G401 (cell line): ENCODE measurements around the gene RALGAPB. TPM values are rescaled to one million over a fixed set of nuclear protein-coding genes. Genes with fewer than 3 reads are reported as not detected.
A peak's percentile ranks its signal among the peaks of the same experiment; 100 is the strongest.
"Not testable (repeated sequence)": the region's sequence is repeated elsewhere in the genome, so short reads cannot be mapped to it uniquely, and the experiment has no call there.

Experiments
- DNase-seq: peaks from one replicate; pipeline ENCODE4 v3.0.0-alpha.2; 2015; ENCODE audit warnings: low spot score
- in situ Hi-C: cut with HindIII; loops from 2 replicates; pipeline ENCODE4 v1.10.0; 2016; ENCODE audit warnings: low sequenced_read_pairs, mixed read lengths
- total RNA-seq: library from RNA; depleted of rRNA; stranded (reverse); fragments of >200 nt; shearing (Covaris generic); gene quantifications from 2 replicates; pipeline ENCODE4 v1.2.3, GENCODE V29; 2014

RALGAPB gene
- total RNA-seq, 1 experiment from 2014 or later, result 8.7 TPM

DNA sequence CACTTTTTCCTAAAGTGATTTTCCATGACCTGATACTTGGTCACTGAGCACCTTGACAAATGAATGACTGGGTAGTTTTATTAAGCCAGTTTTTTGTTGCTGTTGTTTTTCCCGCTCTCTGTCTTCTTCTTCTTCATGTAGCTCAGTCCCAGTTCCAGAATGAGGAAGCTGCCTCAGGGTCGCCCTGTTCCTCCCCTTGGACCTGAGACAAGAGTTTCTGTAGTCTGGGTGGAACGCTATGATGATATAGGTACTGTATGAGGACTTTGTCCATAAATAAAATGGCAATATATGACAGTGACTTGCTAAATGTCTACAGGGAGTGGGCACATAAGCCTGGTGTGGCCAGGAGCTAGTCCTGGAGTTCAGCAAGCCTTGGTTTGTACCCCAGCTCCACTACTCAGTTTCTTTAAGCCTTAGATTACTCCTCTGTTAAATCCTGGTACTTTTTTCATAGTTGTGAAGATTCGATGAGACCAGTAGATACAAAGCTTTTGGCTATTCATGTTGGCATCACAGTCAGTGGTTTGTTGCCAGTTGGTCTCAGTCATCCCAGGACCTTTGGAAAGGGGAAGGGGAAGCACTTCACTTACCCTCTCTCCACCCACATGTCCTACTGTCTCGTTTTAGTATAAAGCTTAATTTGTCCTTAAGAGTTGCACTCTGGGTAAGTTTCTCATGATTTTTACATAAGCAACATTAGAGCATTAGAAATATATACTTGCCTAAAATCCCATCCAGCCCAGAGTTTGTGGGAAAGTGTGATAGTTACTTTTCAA is 97.3 kb downstream of the RALGAPB start:
- in situ Hi-C loops, result no loop called here
- DNase-seq, result no peak

DNA sequence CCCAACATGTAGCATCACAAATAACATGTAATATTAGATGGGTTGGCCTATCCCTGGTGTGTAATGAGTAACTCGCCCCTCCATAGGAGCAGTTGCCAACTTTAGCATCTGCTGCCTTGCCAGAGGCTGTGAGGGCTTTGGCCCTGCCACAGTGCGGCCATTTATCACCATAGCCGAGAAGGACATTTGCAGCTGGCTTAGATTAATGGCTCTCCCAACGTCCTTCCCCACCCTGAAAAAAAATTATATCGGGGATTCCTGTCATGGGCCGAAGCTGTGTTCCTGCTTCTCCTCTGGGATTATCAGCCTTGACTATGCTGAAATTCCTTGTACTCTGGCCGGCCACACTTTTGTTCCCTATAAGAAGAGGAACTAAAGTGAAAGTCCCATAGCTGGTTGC is 100.8 kb downstream of the RALGAPB start:
- in situ Hi-C loops, result no loop called here
- DNase-seq, result no peak

DNA sequence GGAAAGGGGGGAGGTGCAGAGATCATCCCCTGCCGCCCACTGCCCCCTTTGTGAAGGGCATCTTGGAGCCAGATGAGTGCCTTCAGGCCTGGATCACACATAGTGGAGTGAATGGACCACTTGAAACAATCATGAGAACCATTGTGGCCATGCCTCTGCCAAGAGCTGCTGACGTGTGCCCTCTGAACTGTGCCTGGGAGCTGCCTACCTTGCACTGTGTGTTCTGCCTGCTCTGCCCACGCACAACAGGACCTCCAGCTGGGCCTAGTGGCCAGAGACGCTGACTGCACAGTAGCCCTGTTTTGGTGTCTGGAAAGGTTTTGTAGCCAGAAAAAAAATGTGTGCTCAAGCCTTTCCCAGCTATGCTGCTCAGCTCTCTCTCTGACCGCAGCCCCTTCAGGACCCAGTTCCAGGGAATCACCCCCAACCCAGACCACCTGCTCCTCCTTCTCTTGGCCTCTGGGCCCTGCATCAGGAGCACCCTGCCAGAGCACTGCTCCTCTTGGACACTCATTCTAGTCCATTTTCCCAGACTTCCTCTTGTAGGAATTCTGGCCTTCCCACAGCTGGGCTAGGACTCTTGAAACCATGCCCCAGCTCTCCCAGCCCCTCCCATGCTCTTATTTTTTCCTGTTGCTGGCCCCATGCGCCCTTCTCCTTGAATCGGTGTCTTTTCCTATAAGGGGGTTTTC is 106.7 kb downstream of the RALGAPB start:
- in situ Hi-C loops, result no loop called here
- no peak for DNase-seq

DNA sequence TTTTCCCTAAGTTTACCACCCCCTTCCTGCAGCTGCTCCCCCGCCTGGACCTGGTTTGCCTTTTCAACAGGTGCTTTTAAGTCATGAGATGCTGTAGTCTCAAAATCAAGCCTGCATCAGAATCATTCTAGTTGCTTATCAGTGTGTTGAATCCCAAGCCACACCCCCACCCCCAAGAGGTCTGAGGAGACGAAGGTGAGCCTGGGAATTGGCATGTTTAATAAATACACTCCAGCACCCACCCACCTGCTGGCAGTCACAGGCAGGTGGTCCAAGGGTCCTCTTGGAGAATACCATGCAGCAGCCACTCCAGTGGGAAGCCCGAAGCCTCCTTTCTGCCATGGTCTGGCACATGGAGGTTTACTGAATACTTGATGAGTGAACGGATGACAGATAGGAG is 107.3 kb downstream of the RALGAPB start:
- DNase-seq, result no peak

DNA sequence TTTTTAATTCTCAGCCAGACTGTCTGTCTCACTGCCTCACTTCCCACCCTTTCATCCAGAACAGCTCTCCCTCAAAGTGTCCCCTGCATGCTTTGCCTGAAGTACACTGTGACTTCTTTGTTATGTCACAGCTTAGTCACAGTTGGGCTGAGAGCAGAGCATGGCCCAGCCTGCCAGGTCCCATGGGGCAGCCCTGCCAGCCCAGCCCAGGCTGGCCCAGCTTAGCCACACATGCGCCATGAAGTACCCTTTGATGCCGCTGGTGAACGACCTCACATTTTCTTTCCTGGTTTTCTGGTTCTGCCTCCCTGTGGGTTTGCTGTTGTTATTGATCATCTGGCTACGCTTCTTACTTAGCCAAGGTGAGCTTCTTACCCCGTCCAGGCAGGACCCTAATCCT is 108.4 kb downstream of the RALGAPB start, which contains the start of gene ADIG:
ADIG (plus strand) TSS at position 185 of the 400 bp plus-strand sequence; CDS start at position 239, 54 bp downstream.
- in situ Hi-C loops, result no loop called here
- peak; percentile 30 for DNase-seq

More for the DNA sequence above, 107.3 kb downstream of the RALGAPB start:
- in situ Hi-C loops, result no loop called here

DNA sequence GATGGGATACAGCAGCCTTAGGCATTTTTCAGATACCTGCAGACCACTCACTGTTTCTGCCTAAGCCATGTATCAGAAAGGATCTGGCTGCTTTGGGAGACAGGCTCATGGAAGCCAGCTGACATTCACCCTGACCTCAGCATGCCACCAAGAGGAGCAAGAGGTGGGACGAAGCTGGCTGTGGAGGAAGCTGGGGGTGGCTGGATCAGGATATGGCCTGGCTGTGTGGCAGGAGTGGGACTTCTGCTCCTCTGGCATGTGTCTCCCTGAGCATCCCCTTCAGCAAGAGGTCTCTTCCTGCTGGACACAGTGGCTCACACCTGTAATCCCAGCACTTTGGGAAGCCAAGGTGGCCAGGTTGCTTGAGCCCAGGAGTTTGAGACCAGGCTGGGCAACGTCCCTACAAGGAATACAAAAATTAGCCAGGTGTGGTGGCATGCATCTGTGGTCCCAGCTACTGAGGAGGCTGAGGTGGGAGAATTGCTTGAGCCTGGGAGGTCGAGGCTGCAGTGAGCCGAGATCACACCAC is 109.3 kb downstream of the RALGAPB start:
- no peak for DNase-seq
- in situ Hi-C loops, result no loop called here

DNA sequence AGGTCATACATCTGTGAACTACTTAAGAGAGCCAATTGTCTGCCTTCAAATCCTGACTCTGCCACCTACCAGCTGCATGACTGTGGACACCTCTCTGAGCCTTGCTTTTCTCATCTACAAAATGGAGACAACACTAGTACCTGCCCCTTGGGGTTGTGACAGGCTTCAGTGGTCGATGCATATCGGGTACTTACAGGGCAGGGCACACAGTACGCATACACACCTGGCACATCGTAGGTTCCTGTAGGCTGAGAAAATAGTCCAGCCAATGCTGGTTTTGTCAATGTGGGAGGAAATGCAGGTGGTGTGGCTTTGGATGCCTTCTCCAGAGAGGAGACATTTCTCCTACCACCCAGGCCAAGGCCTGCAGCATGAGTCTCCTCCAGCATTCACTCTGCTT is 110.7 kb downstream of the RALGAPB start:
- no peak for DNase-seq
- in situ Hi-C loops, result no loop called here

DNA sequence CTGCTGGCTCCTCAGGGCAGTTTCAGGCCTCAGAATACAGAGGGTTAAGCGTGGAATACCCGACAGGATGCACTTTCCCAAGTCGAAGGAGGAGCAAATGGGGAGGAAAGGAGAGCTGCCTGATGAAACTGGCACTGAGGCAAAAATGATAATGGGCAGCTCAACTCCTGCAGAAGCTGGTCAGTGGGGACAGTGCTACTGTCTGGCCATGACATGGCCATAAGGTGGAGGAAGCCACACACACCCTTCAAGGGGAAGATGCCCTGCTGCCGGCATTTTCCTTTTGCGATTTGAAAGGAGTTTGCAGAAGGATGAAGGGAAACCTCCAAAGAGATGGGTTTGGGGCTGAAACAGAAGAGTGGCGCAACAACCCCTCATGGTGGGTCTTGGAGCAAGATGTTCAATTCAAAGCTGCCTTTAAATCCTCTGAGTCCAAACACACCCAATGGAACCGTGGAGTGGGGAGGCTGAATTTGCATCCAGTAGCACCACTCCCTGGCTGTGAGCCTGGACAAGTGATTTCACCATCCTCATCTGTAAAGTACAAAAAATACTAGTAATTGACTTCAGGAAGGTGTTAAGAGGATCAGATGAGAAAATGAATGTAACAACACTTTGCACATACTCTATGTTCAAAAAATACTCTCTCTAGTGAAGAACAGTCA is 111.6 kb downstream of the RALGAPB start:
- no peak for DNase-seq
- in situ Hi-C loops, result no loop called here

DNA sequence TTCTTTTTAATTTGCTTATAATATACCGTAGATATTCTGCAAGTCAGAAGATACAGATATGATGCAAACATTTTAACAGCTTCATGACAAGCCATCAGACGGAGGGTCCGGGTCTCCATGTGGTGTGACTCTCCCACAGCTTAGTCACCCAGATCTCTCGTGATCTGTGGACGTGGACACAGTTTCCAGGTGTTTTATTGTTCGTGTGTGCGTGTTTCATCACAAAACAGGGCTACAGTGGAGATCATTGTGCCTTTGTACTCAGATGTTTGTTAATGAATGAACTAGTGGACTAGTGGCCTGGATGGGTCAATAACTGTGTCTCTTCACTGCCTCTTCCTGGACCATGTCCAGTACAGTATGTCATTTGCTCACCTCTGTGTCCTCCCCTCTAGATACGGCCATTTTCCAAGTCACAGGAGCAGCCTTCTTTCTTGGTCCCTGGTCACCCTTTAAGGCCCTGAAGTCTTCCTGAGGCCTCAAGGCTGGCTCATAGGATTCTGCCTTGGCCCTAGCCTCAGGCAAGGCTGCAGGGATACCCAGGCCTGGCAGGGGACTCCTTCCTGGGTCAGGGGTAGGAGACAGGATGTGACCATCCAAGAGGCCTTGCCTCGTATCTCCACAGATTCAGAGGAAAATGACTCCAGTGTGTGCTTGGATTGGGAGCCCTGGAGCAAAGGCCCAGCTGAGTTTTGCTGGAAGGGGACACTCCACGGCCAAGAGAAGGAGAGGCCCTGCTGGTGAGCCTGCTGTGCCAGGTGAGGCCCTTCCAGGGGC is 112.9 kb downstream of the RALGAPB start:
- DNase-seq, result no peak
- in situ Hi-C loops, result no loop called here

DNA sequence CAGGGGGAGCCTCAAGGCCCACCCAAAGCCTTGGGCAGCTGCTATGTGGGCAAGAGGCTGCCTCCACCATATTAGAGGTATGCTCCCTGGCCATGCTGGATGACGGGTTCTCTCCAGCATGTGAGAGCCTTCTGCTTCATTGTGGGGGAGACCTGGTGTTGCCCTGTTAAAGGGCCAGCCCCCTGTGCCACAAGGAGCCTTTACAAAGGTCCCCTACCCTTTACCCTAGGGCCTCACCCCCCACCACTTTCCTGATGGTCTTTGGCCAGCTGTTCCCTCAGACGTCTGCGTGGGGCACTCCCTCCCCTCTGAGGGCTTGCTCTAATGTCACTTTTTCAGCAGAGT is 113.5 kb downstream of the RALGAPB start:
- DNase-seq, result no peak
- in situ Hi-C loops, result no loop called here

DNA sequence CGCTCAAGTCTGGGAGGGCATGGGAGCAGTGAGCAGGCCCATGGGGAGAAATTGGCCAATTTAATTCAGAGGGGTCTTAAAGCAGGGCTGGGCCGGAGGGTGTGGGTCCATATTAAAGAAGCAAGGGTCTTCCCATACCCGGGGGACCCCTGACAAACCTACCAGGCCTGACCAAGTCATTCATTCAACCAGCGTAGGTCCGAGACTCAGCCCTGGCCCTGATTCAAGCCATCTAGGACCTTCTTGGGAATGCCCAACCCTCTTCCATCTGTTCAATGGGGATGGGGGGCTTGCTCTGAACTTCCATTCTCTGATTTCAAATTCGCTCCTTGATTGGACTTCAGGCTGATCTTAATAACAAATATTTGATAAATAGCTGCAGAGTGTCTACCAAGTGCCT is 115.7 kb downstream of the RALGAPB start:
- in situ Hi-C loops, result no loop called here
- DNase-seq, result no peak

DNA sequence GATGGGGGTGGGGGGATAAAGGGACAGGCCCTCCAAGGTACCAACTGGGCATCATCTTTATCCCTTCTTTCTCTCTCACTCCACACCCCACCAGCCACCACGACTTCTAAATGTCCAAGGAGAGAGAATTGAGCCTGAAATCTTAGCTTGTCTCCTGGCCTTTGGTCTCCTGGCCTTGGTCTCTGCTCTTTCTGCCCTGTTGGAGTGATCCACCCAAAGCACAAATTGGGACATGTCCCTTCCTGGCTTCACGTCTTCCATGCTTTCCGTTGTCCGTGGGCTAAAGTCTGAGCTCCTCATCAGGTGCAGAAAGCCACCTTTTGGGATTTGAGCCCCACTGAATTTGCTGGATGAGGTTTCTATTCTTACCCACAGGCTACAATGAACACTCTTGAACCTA is 116.7 kb downstream of the RALGAPB start:
- in situ Hi-C loops, result no loop called here
- DNase-seq, result no peak

DNA sequence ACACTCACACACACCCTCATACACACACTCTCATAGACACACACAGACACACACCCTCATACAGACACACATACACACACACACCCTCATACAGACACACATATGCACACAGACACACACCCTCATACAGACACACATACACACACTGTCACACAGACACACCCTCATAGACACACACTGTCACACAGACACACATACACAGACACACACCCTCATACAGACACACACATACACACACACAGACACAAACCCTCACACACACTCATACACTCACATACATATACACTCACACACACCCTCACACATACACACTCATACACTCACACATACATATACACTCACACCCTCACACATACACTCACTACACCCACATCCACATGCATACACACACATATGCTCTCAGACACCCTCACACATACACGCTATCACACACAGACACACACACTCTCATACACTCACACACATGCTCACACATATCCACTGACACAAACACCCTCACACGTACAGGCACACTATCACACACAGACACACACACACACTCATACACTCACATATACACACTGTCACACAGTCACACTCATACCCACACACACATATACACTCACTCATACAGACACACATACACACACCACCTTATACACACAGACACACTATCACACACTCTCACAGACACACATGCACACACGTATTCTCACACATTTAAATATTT is 117.5 kb downstream of the RALGAPB start:
- DNase-seq, result no peak
- in situ Hi-C loops, result no loop called here

DNA sequence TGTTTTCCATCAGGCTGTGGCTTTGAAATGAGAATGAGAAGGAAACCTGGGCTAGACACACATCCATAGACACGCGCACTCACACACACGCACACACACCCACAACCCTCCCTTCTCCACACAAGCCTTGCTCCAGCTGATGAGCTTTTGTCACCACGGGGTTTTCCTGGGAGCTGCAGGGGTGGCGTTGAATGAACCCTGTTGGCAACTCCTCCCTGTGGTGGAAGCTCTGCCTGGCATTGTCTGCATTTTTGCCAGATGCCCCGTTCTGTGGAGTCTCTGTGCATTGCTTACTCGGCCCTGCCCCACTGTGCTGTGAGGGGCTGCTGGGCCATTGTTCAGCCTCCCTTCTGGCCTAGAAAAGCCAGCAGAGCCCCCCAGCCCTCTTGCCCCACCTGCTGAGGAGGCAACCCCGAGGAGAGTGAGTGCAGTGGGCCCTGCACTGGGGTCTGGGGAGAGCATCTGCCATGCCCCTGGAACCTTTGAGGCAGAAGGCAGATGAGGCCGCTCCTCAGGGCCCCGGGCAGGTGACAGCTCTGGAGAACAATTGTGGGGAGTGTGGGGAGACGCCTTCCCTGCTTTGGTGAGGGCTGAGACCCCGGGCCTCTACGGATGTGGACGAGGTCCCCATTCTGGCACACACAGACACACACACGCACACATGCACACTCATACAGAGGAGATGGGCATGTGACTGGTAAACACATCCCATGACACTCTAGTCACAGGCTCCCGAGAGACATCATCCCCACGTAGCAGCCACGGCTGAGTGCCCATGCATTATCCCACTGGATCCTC is 118.2 kb downstream of the RALGAPB start:
- in situ Hi-C loops, result no loop called here
- no peak for DNase-seq

DNA sequence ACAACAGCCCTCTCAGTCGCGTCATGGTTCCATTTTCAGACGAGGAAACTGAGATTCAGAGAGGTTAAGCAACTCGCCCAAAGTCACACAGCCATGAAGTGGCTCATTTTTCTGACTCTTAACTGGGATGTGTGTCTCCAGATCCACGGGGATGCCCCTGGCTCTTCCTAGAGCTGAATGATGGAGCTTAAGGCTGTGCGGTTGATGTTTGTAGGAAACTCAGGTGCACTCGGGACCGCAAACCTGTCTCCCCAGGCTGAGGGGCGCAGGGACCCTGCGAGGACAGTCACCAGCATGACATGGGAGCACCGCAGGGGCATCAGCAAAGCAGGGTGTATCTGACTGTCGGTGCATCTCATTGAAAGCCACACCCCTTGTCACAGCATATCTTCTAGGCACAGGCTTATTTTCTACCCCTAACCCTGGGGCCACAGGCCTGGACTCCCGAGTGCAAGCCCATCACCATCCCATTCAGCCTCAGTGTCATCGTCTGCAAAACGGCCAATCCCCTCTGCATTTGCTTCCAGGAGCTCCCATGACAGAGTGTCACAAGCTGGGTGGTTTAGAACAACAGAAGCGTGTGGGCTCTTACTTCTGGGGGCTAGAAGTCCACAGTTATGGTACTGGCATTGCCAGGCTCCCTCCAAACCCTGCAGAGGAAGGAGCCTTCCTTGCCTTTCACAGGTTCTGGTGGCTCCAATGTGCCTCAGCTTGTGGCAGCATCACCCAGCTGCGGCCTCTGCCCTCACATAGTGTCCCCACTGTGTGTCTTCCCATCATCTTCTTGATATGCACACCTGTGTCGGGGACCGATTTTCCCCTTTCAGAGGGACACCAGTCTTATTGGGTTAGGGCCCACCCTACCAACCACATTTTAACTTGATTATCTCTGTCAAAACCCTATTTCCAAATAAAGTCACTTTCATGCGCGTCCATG is 119.1 kb downstream of the RALGAPB start:
- in situ Hi-C loops, result no loop called here
- no peak for DNase-seq

DNA sequence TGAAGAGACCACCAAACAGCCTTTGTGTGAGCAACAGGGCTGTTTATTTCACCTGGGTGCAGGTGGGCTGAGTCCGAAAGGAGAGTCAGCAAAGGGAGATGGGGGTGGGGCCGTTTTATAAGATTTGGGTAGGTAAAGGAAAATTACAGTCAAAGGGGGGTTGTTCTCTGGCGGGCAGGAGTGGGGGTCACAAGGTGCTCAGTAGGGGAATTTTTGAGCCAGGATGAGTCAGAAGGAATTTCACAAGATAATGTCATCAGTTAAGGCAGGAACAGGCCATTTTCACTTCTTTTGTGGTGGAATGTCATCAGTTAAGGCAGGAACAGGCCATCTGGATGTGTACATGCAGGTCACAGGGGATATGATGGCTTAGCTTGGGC is 119.8 kb downstream of the RALGAPB start:
- DNase-seq, in situ Hi-C loops: not testable (repeated sequence)

DNA sequence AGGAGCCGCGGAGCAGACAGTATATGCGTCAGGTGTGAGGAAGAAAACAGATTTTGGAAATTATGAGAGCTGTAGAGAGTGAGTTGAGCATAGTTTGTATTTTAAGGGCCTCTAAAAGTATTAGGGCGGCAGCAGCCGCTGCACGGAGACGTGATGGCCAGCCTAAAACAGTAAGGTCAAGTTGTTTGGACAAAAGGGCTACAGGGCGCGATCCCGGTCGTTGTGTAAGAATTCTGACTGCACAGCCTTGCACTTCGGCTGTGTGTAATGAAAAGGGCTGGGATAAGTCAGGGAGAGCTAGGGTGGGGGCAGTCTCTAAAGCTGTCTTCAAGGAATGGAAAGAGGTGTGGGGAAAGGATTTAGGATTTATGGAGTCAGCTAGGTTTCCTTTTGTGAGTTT is 121.6 kb downstream of the RALGAPB start:
- in situ Hi-C loops, DNase-seq: not testable (repeated sequence)
